Gastrocnemius medialis (tissue), 4 donors: ENCODE data around the gene NAT9. TPM values are rescaled to one million over a fixed set of nuclear protein-coding genes. Genes with fewer than 3 reads are reported as not detected.

Source experiments
- ATAC-seq, 2 donors: fragments of 150-250 bp; one replicate each; pipeline ENCODE4 v1.9.1; 2016
- DNase-seq, 2 donors: peaks; one replicate each; pipeline ENCODE4 v3.0.0-alpha.2; 2019
- H3K27ac ChIP-seq, 4 donors: fragments of 200-600 bp; sonication (generic); 1 replicate in 1 of 4; 2 replicates in 3 of 4; pipeline ENCODE4 v1.5.1; 2016 to 2018; ENCODE audit warnings: mild to moderate bottlenecking in 2 of 4, moderate library complexity in 1 of 4
- H3K27me3 ChIP-seq, 3 donors: fragments of 200-600 bp; sonication (generic) in 2 of 3; 1 replicate in 1 of 3; 2 replicates in 2 of 3; pipeline versions ENCODE4 v1.5.1 to v1.6.0; 2016 to 2019; ENCODE audit warnings: mild to moderate bottlenecking in 1 of 3, moderate library complexity in 1 of 3
- H3K36me3 ChIP-seq, 2 donors: fragments of 200-600 bp; sonication (generic) in 1 of 2; one replicate each; pipeline ENCODE4 v1.5.1; 2017 to 2018
- H3K4me1 ChIP-seq, 2 donors: fragments of 200-600 bp; sonication (generic) in 1 of 2; one replicate each; pipeline ENCODE4 v1.5.1; 2016 to 2017; ENCODE audit warnings: mild to moderate bottlenecking in 2 of 2
- H3K4me3 ChIP-seq, 4 donors: fragments of 200-600 bp; sonication (generic) in 3 of 4; 1 replicate in 1 of 4; 2 replicates in 3 of 4; pipeline ENCODE4 v1.5.1; 2016 to 2019; ENCODE audit warnings: mild to moderate bottlenecking in 2 of 4
- H3K9me3 ChIP-seq, 3 donors: fragments of 200-600 bp; sonication (generic) in 2 of 3; 1 replicate in 1 of 3; 2 replicates in 2 of 3; pipeline ENCODE4 v1.5.1; 2016 to 2019
- POLR2A ChIP-seq, 2 donors: fragments of 450-650 bp; IDR thresholded peaks; one replicate each; pipeline ENCODE4 v1.6.1; 2017; ENCODE audit warnings: antibody characterized with exemption in 2 of 2, mild to moderate bottlenecking in 2 of 2, moderate library complexity in 2 of 2
- in situ Hi-C, 4 donors: fragments of 200-750 bp; cut with MboI; loops; one replicate each; pipeline versions ENCODE4 v1.15.0 to v1.8.0; 2017; ENCODE audit warnings: low sequenced_read_pairs in 4 of 4
- intact Hi-C: fragments of 100-400 bp; cut with DNase I; formaldehyde crosslinking; loops from one replicate; pipeline ENCODE4 v1.15.1; 2023; ENCODE audit warnings: low total_unique reads
- total RNA-seq, 4 donors: library from RNA; depleted of rRNA; stranded (reverse); fragments of >200 nt; gene quantifications; one replicate each; pipeline versions ENCODE4 v1.1.0 to v1.2.3, GENCODE V29; 2016
- TF ChIP-seq, protein P1 (sequence below), 5 experiments: fragments of 450-650 bp in 3 of 5; fragments of 200-600 bp in 2 of 5; sonication (generic) in 2 of 5; IDR thresholded peaks in 4 of 5; conservative IDR thresholded peaks in 1 of 5; 1 replicate in 4 of 5; 2 replicates in 1 of 5; pipeline ENCODE4 v1.5.1; 2016 to 2019; ENCODE audit warnings: antibody characterized with exemption in 5 of 5, mild to moderate bottlenecking in 3 of 5, moderate library complexity in 3 of 5

NAT9 gene
- total RNA-seq, 4 donors from 2014 or later, result 7.7 to 27.4 (median 14.5) TPM

DNA sequence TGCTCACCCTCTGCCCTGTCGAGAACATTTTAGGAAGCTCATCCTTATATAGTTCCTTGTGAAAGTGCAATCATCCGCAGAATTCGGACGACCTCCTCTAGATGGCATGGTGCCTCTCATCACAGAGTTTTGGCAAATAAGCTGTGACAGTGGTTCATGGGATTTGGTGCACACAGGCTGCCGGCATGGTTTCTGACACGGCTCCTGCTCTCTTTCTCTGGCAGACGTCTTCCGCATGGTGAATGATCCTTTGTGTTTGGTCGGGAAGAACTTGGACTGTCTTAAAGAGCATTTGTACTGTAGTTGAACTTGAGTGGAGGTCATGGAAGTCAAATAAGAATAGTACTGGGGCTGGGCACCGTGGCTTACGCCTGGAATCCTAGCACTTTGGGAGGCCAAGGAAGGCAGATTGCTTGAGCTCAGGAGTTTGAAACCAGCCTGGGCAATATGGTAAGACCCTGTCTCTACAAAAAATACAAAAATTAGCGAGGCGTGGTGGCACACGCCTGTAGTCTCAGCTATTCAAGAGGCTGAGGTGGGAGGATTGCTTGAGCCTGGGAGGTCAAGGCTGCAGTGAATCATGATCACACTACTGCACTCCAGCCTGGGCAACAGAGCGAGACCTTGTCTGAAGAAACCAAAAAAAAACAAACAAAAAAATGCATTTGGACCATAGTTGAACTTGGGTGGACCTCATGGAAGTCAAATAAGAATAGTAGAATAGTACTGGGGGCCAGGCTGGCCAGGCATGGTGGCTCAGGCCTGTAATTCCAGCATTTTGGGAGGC, 34.7 kb upstream of the NAT9 start:
- intact Hi-C loops, result no loop called here
- Histone ChIP-seq H3K9me3 (no peaks in the 10 kb centered on the region), H3K27ac (no peak overlapping the region), H3K27me3 (no peaks in the 10 kb centered on the region), H3K4me1 (no peaks in the 10 kb centered on the region), H3K4me3 (no peak overlapping the region), H3K36me3 (no peaks in the 10 kb centered on the region)
- no peak for DNase-seq
- in situ Hi-C loops, result no loop called here
- ATAC-seq, result no peak
- TF ChIP-seq POLR2A (IDR thresholded peaks at IDR 0.05), result no peak
- TF ChIP-seq, protein P1, sequence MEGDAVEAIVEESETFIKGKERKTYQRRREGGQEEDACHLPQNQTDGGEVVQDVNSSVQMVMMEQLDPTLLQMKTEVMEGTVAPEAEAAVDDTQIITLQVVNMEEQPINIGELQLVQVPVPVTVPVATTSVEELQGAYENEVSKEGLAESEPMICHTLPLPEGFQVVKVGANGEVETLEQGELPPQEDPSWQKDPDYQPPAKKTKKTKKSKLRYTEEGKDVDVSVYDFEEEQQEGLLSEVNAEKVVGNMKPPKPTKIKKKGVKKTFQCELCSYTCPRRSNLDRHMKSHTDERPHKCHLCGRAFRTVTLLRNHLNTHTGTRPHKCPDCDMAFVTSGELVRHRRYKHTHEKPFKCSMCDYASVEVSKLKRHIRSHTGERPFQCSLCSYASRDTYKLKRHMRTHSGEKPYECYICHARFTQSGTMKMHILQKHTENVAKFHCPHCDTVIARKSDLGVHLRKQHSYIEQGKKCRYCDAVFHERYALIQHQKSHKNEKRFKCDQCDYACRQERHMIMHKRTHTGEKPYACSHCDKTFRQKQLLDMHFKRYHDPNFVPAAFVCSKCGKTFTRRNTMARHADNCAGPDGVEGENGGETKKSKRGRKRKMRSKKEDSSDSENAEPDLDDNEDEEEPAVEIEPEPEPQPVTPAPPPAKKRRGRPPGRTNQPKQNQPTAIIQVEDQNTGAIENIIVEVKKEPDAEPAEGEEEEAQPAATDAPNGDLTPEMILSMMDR (IDR thresholded peaks at IDR 0.05 in 4 of 5, conservative IDR thresholded peaks at IDR 0.05 in 1 of 5), result no peak

DNA sequence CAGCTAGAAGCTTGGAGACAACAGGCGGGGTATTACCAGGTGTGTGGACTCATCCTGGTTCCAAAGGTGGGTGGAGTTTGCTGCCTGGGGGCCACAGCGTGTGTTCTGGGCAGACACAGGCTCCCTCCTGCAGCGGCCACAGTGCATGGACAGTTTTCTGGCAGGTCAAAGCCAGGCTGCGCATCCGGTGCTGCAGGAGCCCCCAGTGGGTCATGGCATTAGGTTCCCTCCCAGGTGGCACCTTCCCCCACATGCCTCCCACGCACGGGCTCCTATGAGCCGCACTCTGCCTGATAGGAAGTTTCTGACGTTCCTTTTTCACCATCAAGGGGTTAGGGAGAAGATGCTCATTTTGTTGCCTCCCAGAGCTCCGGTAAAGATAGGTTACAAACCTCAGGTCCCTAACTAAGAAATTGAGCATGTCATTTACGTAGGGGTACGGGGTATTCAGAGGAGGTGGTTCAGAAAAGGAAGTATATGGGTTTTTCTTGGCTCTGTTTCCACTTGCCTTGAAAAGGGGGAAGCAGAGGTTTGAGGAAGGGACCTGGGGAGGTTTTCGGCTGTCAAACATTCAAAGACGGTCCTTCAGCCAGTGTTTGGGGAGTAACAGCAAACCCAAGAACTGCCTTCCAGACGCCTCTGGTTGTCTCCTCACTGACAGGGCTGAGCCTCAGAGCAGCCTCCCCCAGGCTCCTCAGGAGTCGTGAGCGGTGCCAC, 32.7 kb upstream of the NAT9 start:
- in situ Hi-C loops (no loop called here), intact Hi-C loops (no loop called here)
- TF ChIP-seq, protein P1 (IDR thresholded peaks at IDR 0.05 in 4 of 5, conservative IDR thresholded peaks at IDR 0.05 in 1 of 5), result no peak
- TF ChIP-seq POLR2A (IDR thresholded peaks at IDR 0.05), result no peak
- Histone ChIP-seq H3K4me3 (no peak overlapping the region), H3K36me3 (no peaks in the 10 kb centered on the region), H3K27ac (no peak overlapping the region), H3K27me3 (no peaks in the 10 kb centered on the region), H3K9me3 (no peaks in the 10 kb centered on the region), H3K4me1 (no peaks in the 10 kb centered on the region)
- DNase-seq, result no peak
- ATAC-seq, result no peak

DNA sequence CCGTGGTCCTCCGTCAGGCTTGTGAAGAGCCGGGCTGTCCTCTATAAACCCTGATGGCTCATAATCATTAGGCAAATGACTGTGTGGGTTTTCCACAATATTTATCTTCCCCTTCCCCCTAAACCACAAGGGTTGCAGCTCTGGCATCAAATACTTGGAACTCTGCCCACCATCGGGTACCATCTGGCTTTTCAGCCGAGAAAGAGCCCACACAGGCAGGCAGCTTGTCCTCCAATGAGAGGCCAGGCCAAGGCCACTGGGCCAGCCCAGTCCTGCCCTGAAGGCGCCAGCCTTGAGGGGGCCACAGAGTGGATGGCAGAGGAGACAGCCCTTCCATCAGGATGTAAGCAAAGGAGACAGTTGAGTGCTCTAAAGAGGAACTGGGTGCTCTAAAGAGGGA, 31.8 kb upstream of the NAT9 start:
- TF ChIP-seq, protein P1 (IDR thresholded peaks at IDR 0.05 in 4 of 5, conservative IDR thresholded peaks at IDR 0.05 in 1 of 5), result no peak
- no peak for TF ChIP-seq POLR2A (IDR thresholded peaks at IDR 0.05)
- DNase-seq, result no peak
- no peaks in the 10 kb centered on the region for H3K27me3 ChIP-seq
- H3K4me3 ChIP-seq, result no peak overlapping the region
- peaks cover 0 to 1% of the 10 kb centered on the region in 2 donors for H3K36me3 ChIP-seq
- in situ Hi-C loops, result no loop called here
- H3K4me1 ChIP-seq, result no peaks in the 10 kb centered on the region
- ATAC-seq, result no peak
- no peak overlapping the region for H3K27ac ChIP-seq
- no peaks in the 10 kb centered on the region for H3K9me3 ChIP-seq
- intact Hi-C loops, result no loop called here

DNA sequence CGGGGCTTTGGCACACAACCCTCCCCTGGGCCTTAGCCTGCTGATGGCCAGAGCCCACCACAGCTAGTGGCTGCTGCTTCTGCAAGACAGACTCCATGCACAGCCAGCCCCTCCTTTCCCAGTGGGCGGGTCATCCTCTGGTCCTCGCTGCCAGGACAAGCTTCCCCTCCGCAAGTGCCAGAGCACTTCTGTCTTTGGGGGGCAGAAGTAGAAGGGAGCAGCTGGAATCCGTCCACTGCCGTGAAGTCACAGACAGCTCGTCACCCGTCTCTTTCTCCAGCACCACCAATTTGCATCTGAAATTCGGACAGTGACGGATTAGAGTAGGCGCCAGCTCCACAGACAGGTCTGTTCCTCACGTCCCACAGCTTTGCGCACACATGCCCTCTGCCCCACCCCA, 31.3 kb upstream of the NAT9 start:
- H3K36me3 ChIP-seq, result peaks cover 0 to 4% of the 10 kb centered on the region in 2 donors
- intact Hi-C loops (no loop called here), in situ Hi-C loops (no loop called here)
- no peak for TF ChIP-seq POLR2A (IDR thresholded peaks at IDR 0.05)
- TF ChIP-seq, protein P1 (IDR thresholded peaks at IDR 0.05 in 4 of 5, conservative IDR thresholded peaks at IDR 0.05 in 1 of 5), result no peak
- H3K4me1 ChIP-seq, result no peaks in the 10 kb centered on the region
- DNase-seq (no peak), ATAC-seq (no peak)
- no peaks in the 10 kb centered on the region for H3K9me3 ChIP-seq
- no peak overlapping the region for H3K4me3 ChIP-seq
- no peaks in the 10 kb centered on the region for H3K27me3 ChIP-seq
- H3K27ac ChIP-seq, result no peak overlapping the region
